Fibroblast of pulmonary artery (primary cell): ENCODE results near the gene ATXN7L1.

ENCODE experiments used
- DNase-seq: peaks from one replicate; pipeline ENCODE4 v3.0.0-alpha.2; 2010; ENCODE audit warnings: low read depth
- H3K4me3 ChIP-seq: replicated peaks from 2 replicates; pipeline ENCODE4 v1.5.1; 2011; ENCODE audit warnings: low read depth, mild to moderate bottlenecking, control low read depth, low read length, moderate library complexity
- TF ChIP-seq, protein P1 (sequence below): IDR thresholded peaks from 2 replicates; pipeline ENCODE4 v1.5.1; 2011; ENCODE audit warnings: mild to moderate bottlenecking, control low read depth, low read length, inconsistent platforms; ENCODE audit errors: missing control alignments

The ATXN7L1 gene

DNA sequence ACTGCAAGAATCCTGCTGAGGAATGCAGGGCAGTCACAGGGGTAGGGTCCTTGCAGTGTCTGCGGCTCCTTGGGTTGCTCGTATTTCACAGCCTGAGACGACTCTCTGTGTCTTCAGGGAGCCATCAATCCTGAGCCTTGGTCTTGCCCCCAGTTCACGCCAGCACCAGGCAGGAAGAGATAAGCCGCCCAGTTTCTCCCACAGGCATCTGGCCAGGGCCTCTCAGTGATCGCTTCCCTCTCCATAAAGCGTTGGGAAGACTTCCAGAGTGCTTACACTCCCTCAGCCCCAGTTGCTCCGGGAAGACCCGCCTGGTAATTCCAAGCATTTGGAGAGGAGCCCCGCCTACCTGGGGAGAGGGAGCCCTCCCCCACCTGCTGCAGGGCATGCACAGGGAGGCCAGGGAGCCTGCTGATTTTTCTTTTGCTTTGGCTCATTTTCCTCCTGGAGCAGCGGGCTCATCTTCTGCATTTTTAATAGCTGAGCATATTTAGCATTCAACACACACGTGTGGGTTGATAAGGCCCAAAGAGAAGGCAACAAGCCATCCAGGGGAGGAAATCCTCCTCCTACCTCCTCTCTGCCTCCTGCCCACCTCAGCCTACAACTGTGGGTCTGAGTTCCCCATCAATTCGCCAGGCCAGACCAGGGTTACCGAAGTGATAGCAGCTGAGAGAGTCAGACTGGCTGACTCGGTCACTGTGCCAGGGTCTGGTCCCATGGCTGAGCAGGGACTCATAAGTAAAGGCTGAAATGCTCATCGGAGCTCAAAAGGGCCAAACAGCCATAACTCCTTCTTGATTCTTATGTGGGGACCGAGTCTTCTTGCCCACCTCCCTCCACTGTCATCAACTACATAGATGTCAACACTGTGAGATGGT lies 220.7 kb downstream of the ATXN7L1 start:
- TF ChIP-seq, protein P1, sequence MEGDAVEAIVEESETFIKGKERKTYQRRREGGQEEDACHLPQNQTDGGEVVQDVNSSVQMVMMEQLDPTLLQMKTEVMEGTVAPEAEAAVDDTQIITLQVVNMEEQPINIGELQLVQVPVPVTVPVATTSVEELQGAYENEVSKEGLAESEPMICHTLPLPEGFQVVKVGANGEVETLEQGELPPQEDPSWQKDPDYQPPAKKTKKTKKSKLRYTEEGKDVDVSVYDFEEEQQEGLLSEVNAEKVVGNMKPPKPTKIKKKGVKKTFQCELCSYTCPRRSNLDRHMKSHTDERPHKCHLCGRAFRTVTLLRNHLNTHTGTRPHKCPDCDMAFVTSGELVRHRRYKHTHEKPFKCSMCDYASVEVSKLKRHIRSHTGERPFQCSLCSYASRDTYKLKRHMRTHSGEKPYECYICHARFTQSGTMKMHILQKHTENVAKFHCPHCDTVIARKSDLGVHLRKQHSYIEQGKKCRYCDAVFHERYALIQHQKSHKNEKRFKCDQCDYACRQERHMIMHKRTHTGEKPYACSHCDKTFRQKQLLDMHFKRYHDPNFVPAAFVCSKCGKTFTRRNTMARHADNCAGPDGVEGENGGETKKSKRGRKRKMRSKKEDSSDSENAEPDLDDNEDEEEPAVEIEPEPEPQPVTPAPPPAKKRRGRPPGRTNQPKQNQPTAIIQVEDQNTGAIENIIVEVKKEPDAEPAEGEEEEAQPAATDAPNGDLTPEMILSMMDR, result no peak
- H3K4me3 ChIP-seq, result no peak overlapping the region
- DNase-seq, result peak; percentile 73

DNA sequence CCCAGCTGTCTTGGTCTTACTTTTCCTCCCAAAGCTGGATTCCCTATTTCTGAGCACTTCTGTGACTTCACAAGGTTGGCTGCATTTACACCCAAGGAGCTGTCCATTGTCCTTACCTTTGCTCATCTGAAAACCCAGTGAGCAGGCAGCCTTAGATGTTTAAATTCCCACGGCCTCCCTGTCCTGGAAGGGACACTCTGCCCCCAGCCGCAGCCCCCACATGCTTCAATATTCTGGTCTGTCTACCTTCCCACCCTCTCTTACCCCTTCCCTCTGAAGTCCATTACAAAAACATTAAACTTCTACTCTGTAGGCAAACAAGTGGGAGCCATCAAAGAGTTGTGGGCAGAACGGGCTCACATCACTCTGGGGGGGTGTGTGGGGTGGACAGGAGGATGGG lies 221.3 kb downstream of the ATXN7L1 start:
- peak; percentile 74 for DNase-seq
- TF ChIP-seq, protein P1, result no peak
- no peak overlapping the region for H3K4me3 ChIP-seq

DNA sequence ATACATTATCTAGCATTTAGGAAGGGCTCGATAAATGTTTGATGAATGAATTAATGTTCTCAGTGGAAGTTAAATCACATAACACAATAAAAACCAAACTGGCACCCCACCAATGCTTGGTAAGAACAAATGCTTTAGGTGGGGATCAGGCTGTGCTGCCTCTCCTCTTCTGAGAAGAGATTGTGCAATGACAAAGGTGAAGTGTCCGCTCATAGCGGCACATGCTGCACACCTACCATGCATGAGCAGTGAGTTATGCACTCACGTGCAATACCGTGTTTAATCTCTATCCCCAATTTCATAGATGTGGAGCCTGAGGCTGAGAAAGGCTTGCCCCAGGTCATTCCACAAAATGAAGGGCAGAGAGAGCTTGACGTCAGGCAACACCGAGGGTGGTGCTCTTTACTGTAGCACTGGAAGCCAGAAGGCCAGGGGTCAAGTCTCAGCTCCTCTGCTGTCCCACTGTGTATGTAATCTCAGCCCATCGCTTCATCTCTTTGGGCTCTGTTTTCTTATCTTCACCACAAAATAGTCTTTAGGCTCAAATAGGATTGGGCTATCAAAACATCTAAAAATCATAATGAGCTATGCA lies 222.2 kb downstream of the ATXN7L1 start:
- no peak overlapping the region for H3K4me3 ChIP-seq
- DNase-seq, result no peak
- TF ChIP-seq, protein P1, result no peak

DNA sequence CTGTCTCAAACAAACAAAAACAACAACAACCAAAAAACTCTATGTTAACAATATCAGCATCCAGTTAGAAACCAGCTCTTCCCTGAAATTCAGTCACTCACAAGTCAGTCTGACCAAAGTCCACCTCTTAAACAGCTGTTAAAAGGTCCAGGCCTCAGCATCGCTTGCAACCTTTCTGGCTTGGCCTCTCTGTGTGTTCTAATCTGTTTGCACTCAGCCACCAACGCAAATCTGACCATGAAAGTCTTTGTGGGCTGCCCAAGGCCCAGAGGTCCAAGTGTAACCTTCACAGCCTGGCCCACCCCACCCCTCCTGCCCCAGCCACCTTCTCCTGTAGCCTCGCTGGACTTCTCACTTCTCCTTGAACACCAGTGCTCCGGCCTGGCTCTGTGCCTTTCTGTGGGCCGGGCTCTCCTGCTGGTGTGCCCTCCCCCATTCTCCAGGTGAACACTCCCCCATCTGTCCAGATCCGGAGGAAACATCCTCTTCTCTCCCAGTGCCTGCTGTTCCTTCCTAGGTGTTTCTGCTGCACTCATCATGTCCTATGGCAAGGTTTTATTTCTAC lies 222.9 kb downstream of the ATXN7L1 start:
- no peak for DNase-seq
- H3K4me3 ChIP-seq, result no peak overlapping the region
- TF ChIP-seq, protein P1, result no peak

DNA sequence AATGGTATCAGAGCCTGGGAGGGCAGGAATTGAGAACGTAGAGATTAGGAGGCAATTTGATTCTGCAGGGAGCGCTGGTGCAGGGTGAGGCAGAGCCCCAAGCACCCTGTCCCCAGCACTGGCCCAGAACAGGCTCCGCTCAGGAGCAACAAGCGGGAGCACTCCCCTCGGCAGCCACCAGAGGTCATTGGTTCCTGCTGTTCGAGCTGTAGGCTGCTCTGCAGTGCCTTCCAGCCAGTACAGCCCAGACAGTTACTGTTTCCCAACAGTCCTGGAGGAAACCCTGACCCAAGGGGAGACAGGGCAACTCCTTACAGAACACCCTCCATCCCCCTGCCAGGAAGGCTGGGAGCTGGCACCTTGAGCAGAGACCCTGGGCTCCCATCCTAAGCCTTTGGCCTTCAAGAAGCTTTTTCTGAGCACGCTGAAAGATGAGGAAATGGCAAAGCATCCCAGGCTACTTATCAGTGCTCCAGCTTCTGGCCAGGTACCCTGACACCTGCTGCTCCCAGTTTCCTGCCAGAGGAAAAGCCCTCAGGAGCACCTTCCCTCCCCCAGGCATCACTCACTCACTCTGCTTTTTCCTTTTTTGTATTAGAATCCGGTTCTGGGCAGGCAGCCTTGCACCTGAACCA lies 223.9 kb downstream of the ATXN7L1 start:
- TF ChIP-seq, protein P1, result peak; percentile 96
- DNase-seq, result peak; percentile 85
- no peak overlapping the region for H3K4me3 ChIP-seq

DNA sequence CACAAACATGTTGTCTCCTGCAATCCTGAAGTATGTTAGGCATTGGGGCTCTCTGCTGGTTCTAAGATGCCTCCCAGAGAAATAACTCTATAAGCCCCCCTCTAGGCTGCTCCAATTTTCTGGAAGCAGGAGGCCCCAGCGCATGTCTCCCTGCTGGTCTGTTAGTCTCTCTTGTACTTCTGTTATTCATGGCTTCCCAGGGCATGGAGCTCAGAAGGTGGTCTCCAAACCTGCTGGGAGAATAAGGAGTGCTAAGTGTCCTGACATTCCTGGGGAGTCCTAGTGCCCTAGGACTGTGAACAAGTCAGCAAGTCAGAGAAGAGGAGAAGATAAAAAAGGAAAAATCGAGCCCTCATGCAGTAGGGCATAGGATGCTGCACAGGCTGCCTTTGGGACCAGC lies 224.6 kb downstream of the ATXN7L1 start:
- no peak for DNase-seq
- TF ChIP-seq, protein P1, result no peak
- no peak overlapping the region for H3K4me3 ChIP-seq
